HG02571 (cell line): ENCODE data around the gene BLTP3B.

Source experiments
- ATAC-seq: cut with Tn5 transposase; IDR thresholded peaks from one replicate; pipeline ENCODE4 v1.9.1; 2021; ENCODE audit warnings: mild to moderate bottlenecking, moderate library complexity; ENCODE audit not compliant: unreplicated experiment

The BLTP3B gene

GRCh38 chr12:100164153-100164704 lies 21.6 kb upstream of the BLTP3B start:
- no peak for ATAC-seq

- peak; percentile 99 for ATAC-seq
Measured at GRCh38 chr12:100163416-100164152, 20.9 kb upstream of the BLTP3B start.

GRCh38 chr12:100159391-100160104 lies 16.9 kb upstream of the BLTP3B start:
- no peak for ATAC-seq

GRCh38 chr12:100158535-100158934 lies 15.9 kb upstream of the BLTP3B start:
- no peak for ATAC-seq

- no peak for ATAC-seq
Measured at GRCh38 chr12:100157427-100157821, 14.8 kb upstream of the BLTP3B start.

- no peak for ATAC-seq
Measured at GRCh38 chr12:100156731-100157426, 14.2 kb upstream of the BLTP3B start.

- peak; percentile 74 for ATAC-seq
Measured at GRCh38 chr12:100154474-100155247, 12.0 kb upstream of the BLTP3B start.

- no peak for ATAC-seq
Measured at GRCh38 chr12:100153131-100153530, 10.5 kb upstream of the BLTP3B start.

- ATAC-seq = no peak
Measured at GRCh38 chr12:100151769-100152168, 9.1 kb upstream of the BLTP3B start.

- ATAC-seq = no peak
Measured at GRCh38 chr12:100146252-100146651, 3.6 kb upstream of the BLTP3B start.

- no peak for ATAC-seq
Measured at GRCh38 chr12:100145643-100146042, 3.0 kb upstream of the BLTP3B start.

GRCh38 chr12:100141998-100142850 lies 450 bp downstream of the BLTP3B start:
- ATAC-seq = peak; percentile 54

- ATAC-seq = peak; percentile 27
Measured at GRCh38 chr12:100141666-100141997, 1.0 kb downstream of the BLTP3B start.

GRCh38 chr12:100138803-100139098 lies 3.9 kb downstream of the BLTP3B start:
- no peak for ATAC-seq

GRCh38 chr12:100138048-100138802 lies 4.4 kb downstream of the BLTP3B start:
- no peak for ATAC-seq

GRCh38 chr12:100133200-100133599 lies 9.5 kb downstream of the BLTP3B start:
- no peak for ATAC-seq

GRCh38 chr12:100128512-100128908 lies 14.2 kb downstream of the BLTP3B start:
- no peak for ATAC-seq

GRCh38 chr12:100127766-100128511 lies 14.7 kb downstream of the BLTP3B start:
- ATAC-seq = no peak
